Globus pallidus (tissue), 1 donor: ENCODE measurements around the gene BACH2.
"Not testable (repeated sequence)": the region's sequence is repeated elsewhere in the genome, so short reads cannot be mapped to it uniquely, and the experiment has no call there.

Experiments
- DNase-seq: peaks from one replicate; pipeline ENCODE4 v3.0.0-alpha.2; 2015; ENCODE audit warnings: low spot score

BACH2 gene

DNA sequence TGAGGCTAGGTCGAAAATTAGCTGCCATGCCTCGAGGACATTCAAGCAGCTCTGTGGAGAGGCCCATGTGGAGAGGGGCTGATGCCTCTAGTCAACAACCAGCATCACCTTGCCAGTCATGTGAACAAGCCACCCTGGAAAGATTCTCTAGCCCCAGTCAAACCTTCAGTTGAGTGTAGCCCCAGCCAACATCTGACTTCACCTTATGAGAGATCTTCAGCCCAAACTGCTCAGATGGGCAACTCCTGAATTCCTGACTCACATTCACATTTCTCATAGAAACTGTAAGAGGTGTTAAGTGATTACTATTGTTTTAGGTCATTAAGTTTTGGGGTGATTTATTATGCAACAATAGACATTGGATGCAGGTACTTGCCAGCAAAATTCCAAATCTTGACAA lies 357.5 kb downstream of the BACH2 start:
- DNase-seq, result no peak

DNA sequence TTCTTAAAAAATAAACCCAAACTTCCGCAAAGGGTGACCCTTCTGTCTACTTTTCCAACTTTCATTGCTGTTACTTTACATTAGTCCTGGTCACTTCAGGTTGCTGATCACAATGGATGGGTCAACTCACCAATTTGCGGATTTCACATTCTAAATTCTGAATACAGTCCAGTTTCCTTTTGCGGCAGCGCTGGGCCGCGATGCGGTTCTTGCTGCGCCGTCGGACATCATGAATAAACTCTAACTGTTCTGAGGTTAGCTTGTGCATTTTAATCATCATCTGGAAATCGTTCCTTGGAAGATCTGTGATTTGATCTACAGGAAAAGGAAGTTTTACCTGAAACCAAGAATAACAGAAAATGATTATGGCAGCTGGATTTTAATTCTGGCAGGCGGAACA lies 358.6 kb downstream of the BACH2 start:
- no peak for DNase-seq

DNA sequence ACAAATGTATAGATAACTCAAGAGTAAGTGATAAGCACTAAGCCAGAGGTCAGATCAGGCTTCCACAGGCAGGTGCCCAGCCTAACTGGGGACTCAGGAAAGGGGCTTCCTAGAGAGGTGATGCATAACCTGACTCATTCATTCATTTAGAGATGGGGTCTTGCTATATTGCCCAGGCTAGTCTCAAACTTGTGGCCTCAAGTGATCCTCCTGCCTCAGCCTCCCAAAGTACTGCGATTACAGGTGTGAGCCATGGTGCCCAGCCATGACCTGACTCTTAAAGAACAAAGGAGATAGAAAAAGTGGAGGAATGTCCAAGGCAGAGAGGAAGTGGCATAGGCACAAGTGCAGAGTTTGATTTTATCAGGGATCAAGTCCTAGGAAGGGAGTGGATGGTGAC lies 360.5 kb downstream of the BACH2 start:
- no peak for DNase-seq

DNA sequence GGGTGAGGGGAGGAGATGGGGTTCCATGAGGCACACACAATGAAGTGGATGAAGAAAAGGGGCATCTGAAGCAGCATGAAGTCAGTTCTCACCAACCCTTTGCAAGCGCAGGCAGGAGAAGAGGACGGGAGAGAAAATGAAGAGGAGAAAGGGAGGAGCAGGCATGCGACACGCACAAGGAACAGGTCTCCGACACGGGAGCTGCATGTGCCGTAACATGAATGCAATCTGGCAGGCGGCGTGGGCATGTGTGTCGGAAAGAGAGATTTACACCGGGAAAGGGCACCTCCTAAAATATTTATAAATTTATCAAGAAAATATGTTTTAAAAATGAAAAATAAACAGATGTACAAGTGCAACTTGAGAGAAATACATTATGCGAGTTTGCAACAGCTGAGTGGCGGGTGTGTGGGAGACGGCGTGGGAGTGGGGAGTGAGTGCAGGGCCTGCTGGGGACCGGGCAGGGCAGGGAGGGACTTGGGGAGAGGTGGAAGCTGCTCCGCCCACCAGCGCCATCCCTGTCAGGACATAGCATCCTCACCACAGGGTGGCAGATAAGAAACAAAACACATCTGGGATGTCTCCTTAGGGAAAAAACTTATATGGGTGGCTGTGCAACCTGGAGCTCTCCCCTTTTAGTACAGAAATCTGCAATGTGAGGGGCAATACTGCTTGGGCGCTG lies 361.8 kb downstream of the BACH2 start:
- no peak for DNase-seq

GRCh38 chr6:89932245-89932802 lies 364.3 kb downstream of the BACH2 start:
- DNase-seq, result no peak

GRCh38 chr6:89930789-89931188 lies 365.9 kb downstream of the BACH2 start:
- no peak for DNase-seq

DNA sequence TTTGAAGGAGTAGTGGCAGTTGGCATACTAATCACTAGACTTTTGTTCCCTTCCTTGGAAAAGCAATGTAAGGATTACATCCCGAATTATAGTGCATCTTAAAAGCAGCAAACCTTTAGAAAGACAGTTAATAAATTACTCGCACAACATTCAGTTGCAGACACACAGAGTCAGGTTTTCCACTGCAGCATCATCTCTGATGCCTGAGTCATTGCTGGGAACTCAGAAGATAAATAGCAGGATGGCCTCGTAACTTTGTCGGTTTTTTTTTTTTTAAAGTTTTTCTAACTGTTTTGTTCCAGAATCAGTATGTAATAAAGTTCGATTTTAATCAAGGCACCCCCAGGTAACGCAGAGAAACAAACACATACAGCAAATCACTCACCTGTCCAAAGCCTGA lies 368.0 kb downstream of the BACH2 start:
- DNase-seq, result no peak

- DNase-seq, result no peak
Measured at GRCh38 chr6:89927791-89928550, 368.7 kb downstream of the BACH2 start.

DNA sequence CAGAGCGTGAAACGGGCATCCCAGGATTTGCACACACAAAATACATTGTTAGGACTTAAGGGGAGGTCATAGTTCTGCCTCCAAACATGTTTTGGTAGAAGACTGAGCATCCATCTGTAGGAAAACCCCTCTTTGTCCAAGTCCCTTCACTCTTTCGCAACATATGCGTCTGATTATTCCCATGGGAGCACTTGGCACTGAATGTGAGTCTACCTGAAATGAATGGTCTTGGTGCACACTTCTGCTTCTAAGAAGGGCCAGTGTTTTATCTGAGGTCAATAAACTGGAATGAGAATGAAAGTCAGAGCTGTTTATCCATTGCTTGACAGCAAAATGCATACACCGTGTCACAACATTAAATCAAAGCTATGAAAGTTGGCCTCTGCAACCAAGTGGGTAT lies 369.4 kb downstream of the BACH2 start:
- no peak for DNase-seq

DNA sequence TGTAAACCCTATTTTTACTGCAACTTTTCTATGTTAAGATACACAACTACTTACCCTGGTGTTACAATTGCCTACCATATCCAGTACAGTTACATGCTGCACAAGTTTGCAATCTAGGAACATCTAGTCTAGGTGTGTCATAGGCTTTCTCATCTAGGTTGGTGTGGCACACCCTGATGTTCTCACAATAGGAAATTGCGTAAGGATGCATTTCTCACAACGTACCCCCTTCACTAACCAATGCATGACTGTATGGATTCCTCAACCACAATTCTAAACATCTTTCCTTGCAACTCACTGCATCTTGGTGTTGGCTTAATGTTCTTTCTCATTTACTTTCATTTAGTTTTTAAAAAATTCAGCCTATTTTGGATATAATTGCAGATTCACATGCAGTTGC lies 370.8 kb downstream of the BACH2 start:
- no peak for DNase-seq

DNA sequence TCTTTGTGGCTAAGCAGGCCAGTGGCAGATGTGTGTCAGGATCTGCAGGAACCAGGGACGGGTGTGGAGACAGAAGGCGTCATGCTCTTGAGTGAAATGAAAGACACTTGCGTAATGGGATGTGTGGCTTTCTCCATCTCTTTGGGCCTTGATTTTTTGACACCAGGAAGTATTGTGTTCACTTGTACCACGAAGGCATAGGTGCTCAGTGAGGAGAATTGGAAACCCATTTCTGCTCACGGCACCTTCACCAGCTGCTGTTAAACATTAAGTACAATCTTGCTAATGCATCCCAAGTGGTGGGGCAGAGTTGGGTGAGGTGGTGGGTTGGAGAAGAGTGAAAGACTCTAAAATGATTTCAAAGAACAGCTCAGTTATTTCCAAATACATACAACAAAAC lies 372.4 kb downstream of the BACH2 start:
- no peak for DNase-seq

GRCh38 chr6:89921691-89922090 lies 375.0 kb downstream of the BACH2 start:
- no peak for DNase-seq

GRCh38 chr6:89921197-89921596 lies 375.4 kb downstream of the BACH2 start:
- DNase-seq, result no peak

DNA sequence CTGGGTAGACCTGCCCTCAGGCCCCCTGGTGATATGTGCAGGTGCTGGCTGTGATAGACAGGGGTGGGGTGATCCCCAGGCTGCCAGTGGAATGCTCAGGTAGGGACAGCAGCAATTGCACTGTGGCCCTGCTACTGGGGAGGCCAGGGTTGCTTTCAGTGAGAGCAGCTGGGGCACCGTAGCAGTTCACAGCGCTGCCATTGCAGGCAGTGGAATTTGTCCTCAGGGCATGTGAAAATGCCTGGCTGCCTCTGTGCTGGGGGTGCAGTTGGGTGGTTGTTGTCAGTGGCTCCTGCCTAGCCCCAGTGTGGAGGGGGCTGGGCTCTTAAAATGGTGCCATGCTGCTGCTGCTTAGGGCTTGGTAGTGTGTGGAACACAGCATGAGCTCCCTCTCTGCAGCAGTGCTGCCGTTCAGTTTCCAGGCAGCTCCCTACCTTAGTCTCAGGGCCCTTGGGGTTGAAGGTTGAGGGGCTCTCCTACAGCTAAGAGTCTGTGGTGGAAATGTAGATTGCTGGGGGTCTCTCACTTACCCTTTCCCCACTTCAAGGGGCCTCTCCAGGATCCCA lies 378.8 kb downstream of the BACH2 start:
- DNase-seq, result no peak

GRCh38 chr6:89917216-89917615 lies 379.4 kb downstream of the BACH2 start:
- no peak for DNase-seq

GRCh38 chr6:89916136-89916920 lies 380.3 kb downstream of the BACH2 start:
- no peak for DNase-seq

- DNase-seq, result no peak
Measured at GRCh38 chr6:89910902-89911240, 385.8 kb downstream of the BACH2 start.

DNA sequence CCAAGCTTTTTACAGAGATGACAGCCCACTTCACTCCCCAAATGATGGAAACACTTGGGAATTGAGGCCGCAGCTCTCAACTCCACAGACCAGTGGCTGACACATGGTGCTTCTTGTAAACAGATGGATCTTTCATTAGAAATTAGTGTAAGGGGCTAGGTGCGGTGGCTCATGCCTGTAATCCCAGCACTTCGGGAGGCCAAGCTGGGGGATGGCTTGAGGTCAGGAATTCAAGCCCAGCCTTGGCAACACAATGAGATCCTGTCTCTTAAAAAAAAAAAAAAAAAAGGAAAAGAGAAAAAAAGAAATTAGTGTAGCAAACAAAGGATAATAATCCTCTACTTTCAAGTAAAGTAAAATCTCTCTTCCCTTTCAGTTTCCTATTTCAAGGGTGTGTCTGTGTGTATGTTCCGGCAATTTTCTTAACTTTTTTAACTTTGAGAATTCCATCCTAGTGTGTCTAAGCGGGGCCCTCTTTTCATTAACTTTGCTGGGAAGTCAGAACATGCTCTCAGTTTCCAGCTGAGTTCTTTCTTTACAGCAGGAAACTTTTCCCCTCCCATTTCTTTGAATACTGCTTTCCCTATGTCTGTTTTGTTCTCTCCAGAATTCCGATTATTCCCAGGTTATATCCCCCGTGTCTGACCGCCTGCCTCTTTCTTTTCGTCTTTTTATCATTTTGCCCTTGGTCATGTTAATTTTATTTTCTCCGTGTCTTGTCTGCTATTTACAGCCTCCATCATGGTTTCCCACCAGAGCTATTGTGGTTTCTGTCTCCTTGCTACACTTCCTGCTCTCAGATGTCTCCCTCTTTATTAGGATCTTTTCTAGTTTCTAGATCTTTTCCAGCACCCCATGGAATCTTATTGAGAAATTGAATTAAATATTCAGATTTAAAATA lies 386.4 kb downstream of the BACH2 start:
- not testable (repeated sequence) for DNase-seq

- no peak for DNase-seq
Measured at GRCh38 chr6:89895276-89895874, 401.3 kb downstream of the BACH2 start.

GRCh38 chr6:89894169-89894568 lies 402.5 kb downstream of the BACH2 start, which contains the start of gene GJA10:
TSS of gene GJA10 (plus strand) at chr6:89894469. CDS start at chr6:89894469, 0 bp downstream.
- DNase-seq, result no peak

GRCh38 chr6:89892577-89892976 lies 404.1 kb downstream of the BACH2 start:
- DNase-seq, result not testable (repeated sequence)
